ENCODE results near the gene GTF3A. TPM values are rescaled to one million over a fixed set of nuclear protein-coding genes. Genes with fewer than 3 reads are reported as not detected.

Gene GTF3A
- total RNA-seq, 4 donors from 2014 or later, result 31.8 to 174 (median 98.3) TPM

GRCh38 chr13:27466513-27466912, 42.1 kb downstream of the GTF3A start:
- TF ChIP-seq CTCF (IDR thresholded peaks at IDR 0.05), result no peak
- TF ChIP-seq POLR2A (IDR thresholded peaks at IDR 0.05), result no peak
- intact Hi-C loops (cut with DNase I; ENCODE audit: low total_unique reads), result no loop called here
- H3K4me1 ChIP-seq, result no peaks in the 10 kb centered on the region

GRCh38 chr13:27470075-27470820, 45.8 kb downstream of the GTF3A start:
- Histone ChIP-seq H3K4me3 (no peak overlapping the region), H3K27ac (no peak overlapping the region), H3K9me3 (no peaks in the 10 kb centered on the region), H3K4me1 (no peaks in the 10 kb centered on the region), H3K27me3 (no peaks in the 10 kb centered on the region), H3K36me3 (no peaks in the 10 kb centered on the region)
- intact Hi-C loops (cut with DNase I; ENCODE audit: low total_unique reads), result no loop called here
- no peak for DNase-seq
- TF ChIP-seq POLR2A (IDR thresholded peaks at IDR 0.05) (no peak), CTCF (IDR thresholded peaks at IDR 0.05) (no peak)

More at GRCh38 chr13:27466513-27466912, 42.1 kb downstream of the GTF3A start:
- Histone ChIP-seq H3K36me3 (no peaks in the 10 kb centered on the region), H3K9me3 (no peaks in the 10 kb centered on the region), H3K4me3 (no peak overlapping the region), H3K27ac (no peak overlapping the region), H3K27me3 (no peaks in the 10 kb centered on the region)
- DNase-seq, result no peak

DNA sequence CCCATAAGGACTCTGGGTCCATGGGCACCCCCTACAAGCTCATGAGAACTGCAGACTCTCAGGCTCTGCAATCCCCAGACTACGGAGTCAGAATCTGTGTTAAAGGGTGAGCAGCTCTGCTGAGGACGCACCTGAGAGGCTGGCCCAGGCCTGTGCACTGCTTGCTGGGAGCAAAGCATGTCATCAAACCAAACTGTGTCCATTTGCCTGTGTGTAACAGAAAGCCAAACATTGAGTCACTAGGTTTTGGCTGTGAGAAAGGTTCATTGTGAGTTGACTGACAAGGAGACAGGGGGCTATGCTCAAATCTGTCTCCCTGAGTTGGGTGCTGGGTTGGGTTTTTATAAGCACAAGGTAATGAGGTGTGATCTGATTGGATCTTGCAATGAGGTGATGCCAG, 48.0 kb downstream of the GTF3A start:
- H3K9me3 ChIP-seq, result no peaks in the 10 kb centered on the region
- no peak overlapping the region for H3K27ac ChIP-seq
- no peak for TF ChIP-seq CTCF (IDR thresholded peaks at IDR 0.05)
- TF ChIP-seq POLR2A (IDR thresholded peaks at IDR 0.05), result no peak
- no peaks in the 10 kb centered on the region for H3K4me1 ChIP-seq
- intact Hi-C loops (cut with DNase I; ENCODE audit: low total_unique reads), result no loop called here
- H3K36me3 ChIP-seq, result no peaks in the 10 kb centered on the region
- no peaks in the 10 kb centered on the region for H3K27me3 ChIP-seq
- no peak for DNase-seq
- no peak overlapping the region for H3K4me3 ChIP-seq

DNA sequence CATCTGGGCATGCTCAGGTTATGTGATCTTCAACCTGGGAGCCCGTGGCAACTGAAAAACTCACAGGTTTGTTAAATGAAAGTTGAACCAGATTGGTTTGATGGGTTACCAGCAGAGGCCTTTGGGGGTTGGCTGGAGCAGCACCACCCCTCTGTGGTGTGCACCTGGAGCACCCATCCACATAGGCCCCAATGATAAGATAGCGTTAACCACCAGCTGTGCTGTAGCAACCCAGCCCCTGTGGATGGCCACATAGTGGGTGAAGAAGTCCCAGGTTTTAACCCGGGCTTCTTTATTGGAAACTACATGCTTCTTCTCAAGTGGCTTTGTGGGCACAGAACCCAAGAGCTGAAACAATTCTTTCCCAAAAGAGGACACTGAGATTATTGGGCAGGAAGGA, 48.5 kb downstream of the GTF3A start:
- Histone ChIP-seq H3K27me3 (no peaks in the 10 kb centered on the region), H3K36me3 (no peaks in the 10 kb centered on the region), H3K4me3 (no peak overlapping the region), H3K4me1 (no peaks in the 10 kb centered on the region), H3K9me3 (no peaks in the 10 kb centered on the region), H3K27ac (no peak overlapping the region)
- intact Hi-C loops (cut with DNase I; ENCODE audit: low total_unique reads), result no loop called here
- TF ChIP-seq CTCF (IDR thresholded peaks at IDR 0.05) (no peak), POLR2A (IDR thresholded peaks at IDR 0.05) (no peak)
- no peak for DNase-seq

- Histone ChIP-seq H3K27ac (no peak overlapping the region), H3K4me3 (no peak overlapping the region), H3K27me3 (no peaks in the 10 kb centered on the region), H3K4me1 (no peaks in the 10 kb centered on the region), H3K9me3 (no peaks in the 10 kb centered on the region), H3K36me3 (no peaks in the 10 kb centered on the region)
- no peak for TF ChIP-seq CTCF (IDR thresholded peaks at IDR 0.05)
- no peak for TF ChIP-seq POLR2A (IDR thresholded peaks at IDR 0.05)
- intact Hi-C loops (cut with DNase I; ENCODE audit: low total_unique reads), result no loop called here
- no peak for DNase-seq
Measured at GRCh38 chr13:27474751-27475268, 50.4 kb downstream of the GTF3A start.
